ENCODE measurements around the gene ERC1.

ERC1 gene

DNA sequence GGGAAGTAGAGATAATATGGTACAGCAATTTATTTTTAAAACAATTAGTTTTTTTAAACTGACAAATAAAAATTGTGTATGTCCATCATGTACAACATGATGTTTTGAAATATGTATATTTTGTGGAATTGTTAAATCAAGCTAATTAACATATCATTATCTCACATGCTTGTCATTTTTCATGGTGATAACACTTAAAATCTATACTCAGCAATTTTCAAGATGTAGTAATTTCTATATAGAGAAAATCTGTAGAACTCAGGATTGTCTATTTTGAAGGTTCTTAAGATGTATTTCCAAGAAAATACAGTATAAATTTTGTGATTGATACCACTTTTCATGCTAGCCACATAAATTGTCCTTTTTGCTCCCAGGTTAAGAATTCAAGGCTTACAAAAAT, 356.3 kb downstream of the ERC1 start:
- Histone ChIP-seq H3K27ac (no peak overlapping the region), H3K36me3 (no peaks in the 10 kb centered on the region), H3K27me3 (ENCODE audit: insufficient read depth, low read depth, severe bottlenecking) (no peaks in the 10 kb centered on the region), H3K4me3 (ENCODE audit: low read depth, low read length) (no peak overlapping the region), H3K9me3 (ENCODE audit: severe bottlenecking) (no peaks in the 10 kb centered on the region)
- TF ChIP-seq, protein P1, sequence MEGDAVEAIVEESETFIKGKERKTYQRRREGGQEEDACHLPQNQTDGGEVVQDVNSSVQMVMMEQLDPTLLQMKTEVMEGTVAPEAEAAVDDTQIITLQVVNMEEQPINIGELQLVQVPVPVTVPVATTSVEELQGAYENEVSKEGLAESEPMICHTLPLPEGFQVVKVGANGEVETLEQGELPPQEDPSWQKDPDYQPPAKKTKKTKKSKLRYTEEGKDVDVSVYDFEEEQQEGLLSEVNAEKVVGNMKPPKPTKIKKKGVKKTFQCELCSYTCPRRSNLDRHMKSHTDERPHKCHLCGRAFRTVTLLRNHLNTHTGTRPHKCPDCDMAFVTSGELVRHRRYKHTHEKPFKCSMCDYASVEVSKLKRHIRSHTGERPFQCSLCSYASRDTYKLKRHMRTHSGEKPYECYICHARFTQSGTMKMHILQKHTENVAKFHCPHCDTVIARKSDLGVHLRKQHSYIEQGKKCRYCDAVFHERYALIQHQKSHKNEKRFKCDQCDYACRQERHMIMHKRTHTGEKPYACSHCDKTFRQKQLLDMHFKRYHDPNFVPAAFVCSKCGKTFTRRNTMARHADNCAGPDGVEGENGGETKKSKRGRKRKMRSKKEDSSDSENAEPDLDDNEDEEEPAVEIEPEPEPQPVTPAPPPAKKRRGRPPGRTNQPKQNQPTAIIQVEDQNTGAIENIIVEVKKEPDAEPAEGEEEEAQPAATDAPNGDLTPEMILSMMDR (IDR thresholded peaks at IDR 0.05; ENCODE audit: low read depth, low read length): no peak
- DNase-seq: no peak

- no peak overlapping the region for H3K27ac ChIP-seq
- H3K27me3 ChIP-seq (ENCODE audit: insufficient read depth, low read depth, severe bottlenecking): no peaks in the 10 kb centered on the region
- H3K9me3 ChIP-seq (ENCODE audit: severe bottlenecking): no peaks in the 10 kb centered on the region
- DNase-seq: no peak
- no peak overlapping the region for H3K4me3 ChIP-seq (ENCODE audit: low read depth, low read length)
- H3K36me3 ChIP-seq: no peaks in the 10 kb centered on the region
- TF ChIP-seq, protein P1 (IDR thresholded peaks at IDR 0.05; ENCODE audit: low read depth, low read length): no peak
These were observed 357.6 kb downstream of the ERC1 start for GRCh38 chr12:1348606-1349005.

- DNase-seq: no peak
- Histone ChIP-seq H3K27ac (no peak overlapping the region), H3K9me3 (ENCODE audit: severe bottlenecking) (no peaks in the 10 kb centered on the region), H3K36me3 (no peaks in the 10 kb centered on the region), H3K4me3 (ENCODE audit: low read depth, low read length) (no peak overlapping the region), H3K27me3 (ENCODE audit: insufficient read depth, low read depth, severe bottlenecking) (no peaks in the 10 kb centered on the region)
- TF ChIP-seq, protein P1 (IDR thresholded peaks at IDR 0.05; ENCODE audit: low read depth, low read length): no peak
These were observed 359.3 kb downstream of the ERC1 start for GRCh38 chr12:1350055-1350933.

GRCh38 chr12:1350934-1351240, 359.9 kb downstream of the ERC1 start:
- DNase-seq: no peak
- Histone ChIP-seq H3K9me3 (ENCODE audit: severe bottlenecking) (no peaks in the 10 kb centered on the region), H3K27me3 (ENCODE audit: insufficient read depth, low read depth, severe bottlenecking) (no peaks in the 10 kb centered on the region), H3K4me3 (ENCODE audit: low read depth, low read length) (no peak overlapping the region), H3K27ac (no peak overlapping the region), H3K36me3 (no peaks in the 10 kb centered on the region)
- TF ChIP-seq, protein P1 (IDR thresholded peaks at IDR 0.05; ENCODE audit: low read depth, low read length): no peak

GRCh38 chr12:1351926-1352325, 360.9 kb downstream of the ERC1 start:
- Histone ChIP-seq H3K9me3 (ENCODE audit: severe bottlenecking) (no peaks in the 10 kb centered on the region), H3K27me3 (ENCODE audit: insufficient read depth, low read depth, severe bottlenecking) (no peaks in the 10 kb centered on the region), H3K27ac (no peak overlapping the region), H3K36me3 (no peaks in the 10 kb centered on the region), H3K4me3 (ENCODE audit: low read depth, low read length) (no peak overlapping the region)
- no peak for DNase-seq
- TF ChIP-seq, protein P1 (IDR thresholded peaks at IDR 0.05; ENCODE audit: low read depth, low read length): no peak

DNA sequence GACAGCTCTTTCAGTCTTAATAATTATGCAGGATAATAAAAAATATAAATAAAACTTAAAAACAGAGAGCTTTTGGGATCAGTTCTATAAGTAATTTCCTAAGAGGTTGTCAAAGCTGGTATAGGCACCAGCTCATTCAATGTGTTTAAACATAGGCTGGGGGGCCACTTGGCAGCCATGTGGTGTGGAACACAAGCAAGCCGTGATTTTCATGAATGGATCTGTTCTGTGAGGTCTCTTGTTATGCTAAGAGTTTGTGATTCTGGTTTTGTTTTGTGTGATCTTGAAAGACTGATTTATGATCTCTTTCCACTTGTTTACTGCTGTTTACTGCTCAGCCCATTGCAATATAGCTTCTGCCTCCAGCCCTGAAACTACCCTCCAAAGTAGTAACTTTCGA, 362.4 kb downstream of the ERC1 start:
- H3K9me3 ChIP-seq (ENCODE audit: severe bottlenecking): no peaks in the 10 kb centered on the region
- H3K36me3 ChIP-seq: no peaks in the 10 kb centered on the region
- H3K4me3 ChIP-seq (ENCODE audit: low read depth, low read length): no peak overlapping the region
- TF ChIP-seq, protein P1 (IDR thresholded peaks at IDR 0.05; ENCODE audit: low read depth, low read length): no peak
- H3K27me3 ChIP-seq (ENCODE audit: insufficient read depth, low read depth, severe bottlenecking): no peaks in the 10 kb centered on the region
- DNase-seq: no peak
- no peak overlapping the region for H3K27ac ChIP-seq

Data from WERI-Rb-1 (cell line).